Sigmoid colon (tissue), 7 donors: ENCODE results near the gene MMP12. TPM values are rescaled to one million over a fixed set of nuclear protein-coding genes. Genes with fewer than 3 reads are reported as not detected.
"Not testable (repeated sequence)": the region's sequence is repeated elsewhere in the genome, so short reads cannot be mapped to it uniquely, and the experiment has no call there.

Experiments used
- DNase-seq: peaks from one replicate; pipeline ENCODE4 v3.0.0-alpha.2; 2019
- H3K27ac ChIP-seq, 4 donors: fragments of 200-600 bp; sonication (generic); one replicate each; pipeline ENCODE4 v1.5.1; 2016 to 2019; ENCODE audit warnings: mild to moderate bottlenecking in 1 of 4
- H3K27me3 ChIP-seq, 3 donors: fragments of 200-600 bp; sonication (generic); one replicate each; pipeline ENCODE4 v1.5.1; 2019; ENCODE audit warnings: mild to moderate bottlenecking in 1 of 3
- H3K36me3 ChIP-seq, 4 donors: fragments of 200-600 bp; sonication (generic); one replicate each; pipeline ENCODE4 v1.5.1; 2016 to 2019
- H3K4me1 ChIP-seq, 4 donors: fragments of 200-600 bp; sonication (generic); one replicate each; pipeline ENCODE4 v1.5.1; 2017 to 2019
- H3K4me3 ChIP-seq, 4 donors: fragments of 200-600 bp; sonication (generic); one replicate each; pipeline ENCODE4 v1.5.1; 2017 to 2019; ENCODE audit warnings: mild to moderate bottlenecking in 2 of 4, moderate library complexity in 1 of 4
- H3K9me3 ChIP-seq, 4 donors: fragments of 200-600 bp in 3 of 4; sonication (generic) in 3 of 4; one replicate each; pipeline versions ENCODE4 v1.5.1 to v1.6.1; 2013 to 2019
- EP300 ChIP-seq, 4 donors: sonication (generic); formaldehyde crosslinking; IDR thresholded peaks; one replicate each; pipeline ENCODE4 v1.6.1; 2017; ENCODE audit warnings: antibody characterized with exemption in 4 of 4
- POLR2A ChIP-seq, 2 donors: fragments of 450-650 bp; IDR thresholded peaks; one replicate each; pipeline ENCODE4 v1.6.1; 2016; ENCODE audit warnings: antibody characterized with exemption in 2 of 2, mild to moderate bottlenecking in 2 of 2, moderate library complexity in 2 of 2
- POLR2AphosphoS5 ChIP-seq, 4 donors: sonication (generic); formaldehyde crosslinking; IDR thresholded peaks; one replicate each; pipeline ENCODE4 v1.6.1; 2017; ENCODE audit warnings: antibody characterized with exemption in 4 of 4
- WGBS, 2 donors: extraction: QIAGEN DNeasy Blood & Tissue Kit; methylation state at CpG; one replicate each; pipeline ENCODE4 v1.1.7; 2013; 5-methylcytosine and 5-hydroxymethylcytosine counted together
- intact Hi-C: fragments of 100-400 bp; cut with DNase I; formaldehyde crosslinking; loops from one replicate; pipeline ENCODE4 v1.15.1; 2023
- polyA plus RNA-seq, 3 donors: library from polyadenylated mRNA; stranded (reverse); fragments of 200-250 nt; gene quantifications; one replicate each; pipeline ENCODE4 v1.2.3, GENCODE V29; 2013
- total RNA-seq, 4 donors: library from RNA; depleted of rRNA; stranded (reverse); fragments of >200 nt; gene quantifications; one replicate each; pipeline ENCODE4 v1.1.0, GENCODE V29; 2016
- TF ChIP-seq, protein P1 (sequence below), 4 experiments: fragments of 450-650 bp in 3 of 4; fragments of 200-600 bp in 1 of 4; IDR thresholded peaks; one replicate each; pipeline ENCODE4 v1.5.1; 2016 to 2019; ENCODE audit warnings: antibody characterized with exemption in 4 of 4, mild to moderate bottlenecking in 3 of 4, moderate library complexity in 2 of 4
- donor health status: healthy with polysubstance abuse.
- donor health status: Bipolar disorder and iron deficiency.
- donor health status: healthy.

MMP12 gene
- total and polyA plus RNA-seq, 7 donors = 1.8 to 209 (median 17.0) TPM; not detected in 3

DNA sequence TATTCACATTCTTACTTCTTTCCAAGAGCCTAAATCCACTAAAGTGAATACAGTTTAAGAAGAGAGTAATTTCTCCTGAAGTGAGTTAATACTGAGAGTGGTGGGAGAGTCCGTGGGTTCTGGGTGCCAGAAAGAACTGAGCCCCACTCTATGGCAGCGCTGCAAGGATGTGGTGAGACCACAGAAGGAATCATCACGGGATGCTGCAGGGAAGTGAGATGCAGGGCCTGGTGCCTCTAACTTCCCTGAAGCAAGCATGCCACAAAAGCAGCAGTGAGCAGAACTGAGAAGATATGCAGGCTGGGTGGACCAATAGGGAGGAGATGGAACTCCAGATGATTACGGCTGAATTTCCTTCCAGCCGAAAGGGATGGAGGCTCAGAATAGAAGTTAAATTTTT is 5.0 kb upstream of the MMP12 start:
- no peaks in the 10 kb centered on the region for H3K36me3 ChIP-seq
- intact Hi-C loops = no loop called here
- no peak overlapping the region for H3K4me3 ChIP-seq
- no peak for DNase-seq
- no peaks in the 10 kb centered on the region for H3K4me1 ChIP-seq
- TF ChIP-seq, protein P1, sequence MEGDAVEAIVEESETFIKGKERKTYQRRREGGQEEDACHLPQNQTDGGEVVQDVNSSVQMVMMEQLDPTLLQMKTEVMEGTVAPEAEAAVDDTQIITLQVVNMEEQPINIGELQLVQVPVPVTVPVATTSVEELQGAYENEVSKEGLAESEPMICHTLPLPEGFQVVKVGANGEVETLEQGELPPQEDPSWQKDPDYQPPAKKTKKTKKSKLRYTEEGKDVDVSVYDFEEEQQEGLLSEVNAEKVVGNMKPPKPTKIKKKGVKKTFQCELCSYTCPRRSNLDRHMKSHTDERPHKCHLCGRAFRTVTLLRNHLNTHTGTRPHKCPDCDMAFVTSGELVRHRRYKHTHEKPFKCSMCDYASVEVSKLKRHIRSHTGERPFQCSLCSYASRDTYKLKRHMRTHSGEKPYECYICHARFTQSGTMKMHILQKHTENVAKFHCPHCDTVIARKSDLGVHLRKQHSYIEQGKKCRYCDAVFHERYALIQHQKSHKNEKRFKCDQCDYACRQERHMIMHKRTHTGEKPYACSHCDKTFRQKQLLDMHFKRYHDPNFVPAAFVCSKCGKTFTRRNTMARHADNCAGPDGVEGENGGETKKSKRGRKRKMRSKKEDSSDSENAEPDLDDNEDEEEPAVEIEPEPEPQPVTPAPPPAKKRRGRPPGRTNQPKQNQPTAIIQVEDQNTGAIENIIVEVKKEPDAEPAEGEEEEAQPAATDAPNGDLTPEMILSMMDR (IDR thresholded peaks at IDR 0.05) = no peak
- TF ChIP-seq EP300 (IDR thresholded peaks at IDR 0.05) (no peak), POLR2A (IDR thresholded peaks at IDR 0.05) (no peak), POLR2AphosphoS5 (IDR thresholded peaks at IDR 0.05) (no peak)
- no peak overlapping the region for H3K27ac ChIP-seq
- no peaks in the 10 kb centered on the region for H3K27me3 ChIP-seq
- 74 to 89% methylated on average over 5 of the region's 5 CpGs for WGBS, 2 donors
- H3K9me3 ChIP-seq = no peaks in the 10 kb centered on the region

DNA sequence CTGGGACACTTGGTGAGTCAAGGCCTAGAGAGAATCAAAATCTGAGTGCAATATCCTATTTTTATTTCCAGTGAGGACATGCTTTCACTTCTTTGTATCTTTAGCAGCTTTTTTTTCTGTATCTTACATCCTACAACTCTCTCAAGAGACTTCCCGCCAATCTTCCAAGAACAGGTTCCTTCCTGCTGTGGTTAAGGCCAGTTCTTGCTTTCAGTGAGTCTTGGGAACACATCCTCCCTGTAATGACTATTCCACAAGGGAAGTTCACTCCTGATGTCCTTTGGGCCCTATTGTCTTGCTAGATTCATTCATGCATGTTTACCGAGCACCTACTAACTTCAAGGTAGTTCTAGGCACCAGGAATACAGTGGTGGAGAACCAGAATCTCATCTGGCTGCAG is 3.8 kb upstream of the MMP12 start:
- H3K36me3 ChIP-seq = no peaks in the 10 kb centered on the region
- H3K4me1 ChIP-seq = no peaks in the 10 kb centered on the region
- intact Hi-C loops = no loop called here
- H3K4me3 ChIP-seq = no peak overlapping the region
- H3K9me3 ChIP-seq = no peaks in the 10 kb centered on the region
- H3K27ac ChIP-seq = no peak overlapping the region
- DNase-seq = no peak
- 90 to 93% methylated on average over 2 of the region's 2 CpGs for WGBS, 2 donors
- no peak for TF ChIP-seq EP300 (IDR thresholded peaks at IDR 0.05)
- TF ChIP-seq POLR2A (IDR thresholded peaks at IDR 0.05) = no peak
- TF ChIP-seq, protein P1 (IDR thresholded peaks at IDR 0.05) = no peak
- no peak for TF ChIP-seq POLR2AphosphoS5 (IDR thresholded peaks at IDR 0.05)
- no peaks in the 10 kb centered on the region for H3K27me3 ChIP-seq

DNA sequence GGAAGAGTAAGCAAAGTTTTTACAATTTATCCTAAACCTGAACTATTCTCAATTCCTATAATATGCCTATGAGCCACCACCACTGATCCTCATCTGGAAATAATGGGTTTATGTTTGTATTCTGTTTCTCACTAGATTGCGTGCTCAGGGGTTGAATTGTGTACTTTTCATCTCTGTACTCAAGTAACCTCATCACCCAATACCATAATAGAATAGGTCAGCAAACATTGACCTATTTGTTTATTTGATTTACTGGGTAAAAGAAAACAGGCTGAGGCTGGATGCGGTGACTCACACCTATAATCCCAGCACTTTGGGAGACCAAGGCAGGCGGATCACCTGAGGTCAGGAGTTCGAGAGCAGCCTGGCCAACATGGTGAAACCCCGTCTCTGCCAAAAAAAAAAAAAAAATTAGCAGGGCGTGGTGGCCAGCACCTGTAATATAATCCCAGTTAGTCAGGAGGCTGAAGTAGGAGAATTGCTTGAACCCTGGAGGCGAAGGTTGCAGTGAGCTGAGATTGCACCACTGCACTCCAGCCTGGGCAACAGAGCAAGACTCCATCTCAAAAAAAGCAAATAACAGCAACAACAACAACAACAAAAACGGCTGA is 5.3 kb downstream of the MMP12 start:
- H3K36me3 ChIP-seq, DNase-seq, H3K4me3 ChIP-seq, intact Hi-C loops, H3K9me3 ChIP-seq, H3K27me3 ChIP-seq: not testable (repeated sequence)
- H3K4me1 ChIP-seq = peaks cover 0 to 30% (median 25%) of the 10 kb centered on the region in 4 donors
- 71 to 82% methylated on average over 8 of the region's 8 CpGs for WGBS, 2 donors
- peak overlapping the region in 2 of 4 donors; percentile 66 to 69 for H3K27ac ChIP-seq

DNA sequence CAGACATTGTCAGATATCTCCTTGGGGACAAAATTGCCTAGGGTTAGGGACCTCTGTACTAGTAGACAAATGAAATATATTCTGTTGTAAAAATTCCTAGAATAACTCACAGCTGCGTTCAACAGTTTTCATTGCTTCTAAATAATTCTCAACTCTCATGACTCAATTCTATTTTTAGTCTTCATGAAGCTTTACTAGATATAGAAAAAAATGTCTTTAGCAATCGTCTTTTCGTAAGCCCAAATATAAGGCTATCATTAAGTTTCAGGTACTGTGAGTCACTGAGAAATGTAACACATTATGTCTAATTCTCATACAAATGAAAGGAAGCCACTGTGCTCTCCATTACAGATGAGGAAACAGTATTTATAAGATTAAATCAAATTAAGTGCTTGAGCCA is 6.4 kb downstream of the MMP12 start:
- intact Hi-C loops = no loop called here
- DNase-seq = no peak
- Histone ChIP-seq H3K27ac (peak overlapping the region in 3 of 4 donors; percentile 7 to 69 (median 66)), H3K4me1 (peaks cover 0 to 39% (median 32%) of the 10 kb centered on the region in 4 donors), H3K36me3 (no peaks in the 10 kb centered on the region), H3K27me3 (no peaks in the 10 kb centered on the region), H3K9me3 (no peaks in the 10 kb centered on the region), H3K4me3 (no peak overlapping the region)
- 70 to 80% methylated on average over 3 of the region's 3 CpGs for WGBS, 2 donors
- TF ChIP-seq POLR2A (IDR thresholded peaks at IDR 0.05) (no peak), EP300 (IDR thresholded peaks at IDR 0.05) (no peak), POLR2AphosphoS5 (IDR thresholded peaks at IDR 0.05) (peak in 1 of 4 donors; percentile 26)
- TF ChIP-seq, protein P1 (IDR thresholded peaks at IDR 0.05) = no peak

DNA sequence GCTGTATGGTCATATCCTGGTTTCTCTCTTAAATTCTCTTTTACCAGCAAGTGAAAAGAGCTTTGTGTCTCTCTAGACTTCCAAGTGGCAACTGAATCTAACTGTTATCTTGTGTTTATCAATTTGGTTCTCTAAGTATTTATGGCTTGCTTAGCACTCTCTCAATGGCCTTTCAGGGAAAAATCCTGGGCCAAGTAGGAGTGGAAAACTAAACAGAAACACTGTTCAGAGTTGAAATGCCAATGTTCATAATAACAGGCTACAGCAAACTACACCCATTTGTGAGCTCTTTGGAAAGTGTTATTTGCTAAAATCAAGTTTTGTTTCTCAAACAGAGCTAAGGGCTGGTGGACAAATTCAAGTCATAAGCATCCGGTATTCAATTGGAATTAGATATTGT is 10.1 kb downstream of the MMP12 start:
- H3K9me3 ChIP-seq = no peaks in the 10 kb centered on the region
- intact Hi-C loops = no loop called here
- TF ChIP-seq, protein P1 (IDR thresholded peaks at IDR 0.05) = no peak
- TF ChIP-seq POLR2AphosphoS5 (IDR thresholded peaks at IDR 0.05) = peak in 1 of 4 donors; percentile 28
- H3K36me3 ChIP-seq = no peaks in the 10 kb centered on the region
- DNase-seq = no peak
- 82 to 85% methylated on average over 1 of the region's 1 CpG for WGBS, 2 donors
- peak overlapping the region in 3 of 4 donors; percentile 19 to 69 (median 66) for H3K27ac ChIP-seq
- H3K4me3 ChIP-seq = no peak overlapping the region
- no peaks in the 10 kb centered on the region for H3K27me3 ChIP-seq
- peaks cover 0 to 39% (median 32%) of the 10 kb centered on the region in 4 donors for H3K4me1 ChIP-seq
